Trophoblast cell (in vitro differentiated cells and primary cell): ENCODE data around the gene NTM.

ENCODE experiments used
- DNase-seq, 2 donors: peaks; one replicate each; pipeline ENCODE4 v3.0.0-alpha.2; 2016
- H2AFZ ChIP-seq: 2 replicates; pipeline ENCODE4 v1.6.1; 2013; ENCODE audit warnings: low read length, moderate library complexity, mild to moderate bottlenecking; ENCODE audit not compliant: insufficient read depth, poor library complexity
- H2AK5ac ChIP-seq: 2 replicates; pipeline ENCODE4 v1.6.1; 2013; ENCODE audit warnings: mild to moderate bottlenecking, low read length
- H2BK120ac ChIP-seq: 2 replicates; pipeline ENCODE4 v1.6.1; 2013; ENCODE audit warnings: low read length, mild to moderate bottlenecking, moderate library complexity; ENCODE audit not compliant: insufficient read depth, poor library complexity
- H2BK12ac ChIP-seq: 2 replicates; pipeline ENCODE4 v1.6.1; 2013; ENCODE audit warnings: mild to moderate bottlenecking, low read length, moderate library complexity
- H2BK5ac ChIP-seq: 2 replicates; pipeline ENCODE4 v1.6.1; 2013; ENCODE audit warnings: low read length, low read depth, moderate library complexity, mild to moderate bottlenecking; ENCODE audit not compliant: poor library complexity
- H3K14ac ChIP-seq: 2 replicates; pipeline ENCODE4 v1.6.1; 2013; ENCODE audit warnings: mild to moderate bottlenecking, low read length
- H3K18ac ChIP-seq: 2 replicates; pipeline ENCODE4 v1.6.1; 2013; ENCODE audit warnings: mild to moderate bottlenecking, low read length
- H3K23ac ChIP-seq: 2 replicates; pipeline ENCODE4 v1.6.1; 2013; ENCODE audit warnings: low read length
- H3K27ac ChIP-seq: 2 replicates; pipeline ENCODE4 v1.5.1; 2013; ENCODE audit warnings: low read depth, mild to moderate bottlenecking, inconsistent platforms, low read length, moderate library complexity
- H3K27me3 ChIP-seq: 2 replicates; pipeline ENCODE4 v1.6.1; 2013; ENCODE audit warnings: inconsistent platforms, mild to moderate bottlenecking, low read length, moderate library complexity; ENCODE audit not compliant: insufficient read depth
- H3K36me3 ChIP-seq, 2 experiments: 1 replicate in 1 of 2; 2 replicates in 1 of 2; pipeline ENCODE4 v1.6.1; 2013; ENCODE audit warnings: low read length in 2 of 2, mild to moderate bottlenecking in 2 of 2, moderate library complexity in 1 of 2; ENCODE audit not compliant: insufficient read depth in 2 of 2, control insufficient read depth in 1 of 2
- H3K4ac ChIP-seq: 2 replicates; pipeline ENCODE4 v1.6.1; 2013; ENCODE audit warnings: low read depth, mild to moderate bottlenecking, low read length, moderate library complexity
- H3K4me1 ChIP-seq, 2 experiments: 1 replicate in 1 of 2; 2 replicates in 1 of 2; pipeline ENCODE4 v1.6.1; 2013; ENCODE audit warnings: low read length in 2 of 2, mild to moderate bottlenecking in 2 of 2, moderate library complexity in 1 of 2; ENCODE audit not compliant: insufficient read depth in 2 of 2, control insufficient read depth in 1 of 2
- H3K4me2 ChIP-seq: 2 replicates; pipeline ENCODE4 v1.6.1; 2013; ENCODE audit warnings: inconsistent platforms, mild to moderate bottlenecking, low read length, moderate library complexity
- H3K4me3 ChIP-seq: 2 replicates; pipeline ENCODE4 v1.5.1; 2013; ENCODE audit warnings: mild to moderate bottlenecking, low read depth, low read length, inconsistent platforms
- H3K79me1 ChIP-seq: one replicate; pipeline ENCODE4 v1.6.1; 2013; ENCODE audit warnings: low read length
- H3K79me2 ChIP-seq: 2 replicates; pipeline ENCODE4 v1.6.1; 2013; ENCODE audit warnings: low read length, mild to moderate bottlenecking; ENCODE audit not compliant: control insufficient read depth, insufficient read depth, poor library complexity
- H3K9ac ChIP-seq: 2 replicates; pipeline ENCODE4 v1.6.1; 2013; ENCODE audit warnings: mild to moderate bottlenecking, low read length
- H3K9me3 ChIP-seq: 2 replicates; pipeline ENCODE4 v1.6.1; 2013; ENCODE audit warnings: low read depth, mild to moderate bottlenecking, control low read depth, inconsistent platforms, low read length; ENCODE audit not compliant: insufficient read depth
- H4K12ac ChIP-seq: 2 replicates; pipeline ENCODE4 v1.6.1; 2013; ENCODE audit warnings: low read depth, mild to moderate bottlenecking, low read length, moderate library complexity
- H4K8ac ChIP-seq: 2 replicates; pipeline ENCODE4 v1.6.1; 2013; ENCODE audit warnings: low read depth, mild to moderate bottlenecking, low read length, moderate library complexity
- H4K91ac ChIP-seq: one replicate; pipeline ENCODE4 v1.6.1; 2013; ENCODE audit warnings: low read depth, mild to moderate bottlenecking, low read length, moderate library complexity
- WGBS: extraction: QIAGEN DNeasy Blood & Tissue Kit; methylation state at CpG from one replicate; pipeline ENCODE4 v1.1.7; 2013; ENCODE audit warnings: missing lambda C conversion rate; ENCODE audit not compliant: insufficient read length, insufficient coverage; ENCODE audit errors: extremely low coverage; 5-methylcytosine and 5-hydroxymethylcytosine counted together

The NTM gene

DNA sequence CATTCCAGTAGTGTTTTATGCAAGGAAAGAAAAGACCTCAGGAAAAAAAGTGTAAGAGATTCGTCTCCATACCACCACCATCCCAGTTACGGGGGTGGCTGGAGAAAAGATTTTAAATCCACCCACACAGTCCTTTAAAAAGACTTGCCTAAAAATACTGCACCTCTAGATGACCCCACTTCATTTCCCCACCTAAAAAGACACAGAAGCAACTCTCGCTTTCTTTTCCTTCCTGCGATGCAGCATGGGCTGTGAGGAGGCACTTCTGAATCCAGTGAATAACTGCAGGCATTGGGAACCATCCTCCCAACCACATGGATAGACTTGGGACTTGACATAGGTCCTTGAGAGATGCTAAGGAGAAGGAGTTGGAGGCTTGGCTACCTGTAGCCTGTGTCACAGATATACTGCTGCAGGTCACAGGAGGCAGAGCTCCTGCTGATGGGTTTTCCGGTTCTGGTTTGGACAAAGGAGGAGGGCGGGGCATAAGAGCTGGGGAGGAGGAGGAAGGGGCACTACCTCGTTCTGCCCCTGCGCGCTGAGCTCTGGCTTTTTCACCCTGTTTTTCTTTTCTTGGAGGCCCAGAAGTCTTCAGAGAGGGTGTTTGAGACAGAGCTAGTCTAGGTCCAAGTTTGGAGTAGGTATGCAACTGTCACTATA lies 285.9 kb downstream of the NTM start:
- WGBS = no CpG with 5 or more reads among the region's 9 CpGs
- Histone ChIP-seq H2BK12ac (no peak overlapping the region), H2AK5ac (no peak overlapping the region), H3K23ac (no peak overlapping the region), H3K18ac (no peak overlapping the region), H2BK120ac (no peak overlapping the region), H4K8ac (no peak overlapping the region), H3K27me3 (no peaks in the 10 kb centered on the region), H4K91ac (no peak overlapping the region), H4K12ac (no peak overlapping the region), H3K4ac (no peak overlapping the region), H3K4me1 (peaks cover 9 to 10% of the 10 kb centered on the region in 2 experiments), H3K36me3 (no peaks in the 10 kb centered on the region), H3K27ac (no peak overlapping the region), H3K14ac (no peak overlapping the region), H3K79me2 (no peaks in the 10 kb centered on the region), H2BK5ac (no peak overlapping the region), H2AFZ (no peak overlapping the region), H3K4me3 (no peak overlapping the region), H3K9ac (no peak overlapping the region), H3K9me3 (peaks cover 2% of the 10 kb centered on the region), H3K4me2 (no peak overlapping the region), H3K79me1 (no peaks in the 10 kb centered on the region)
- DNase-seq = no peak

DNA sequence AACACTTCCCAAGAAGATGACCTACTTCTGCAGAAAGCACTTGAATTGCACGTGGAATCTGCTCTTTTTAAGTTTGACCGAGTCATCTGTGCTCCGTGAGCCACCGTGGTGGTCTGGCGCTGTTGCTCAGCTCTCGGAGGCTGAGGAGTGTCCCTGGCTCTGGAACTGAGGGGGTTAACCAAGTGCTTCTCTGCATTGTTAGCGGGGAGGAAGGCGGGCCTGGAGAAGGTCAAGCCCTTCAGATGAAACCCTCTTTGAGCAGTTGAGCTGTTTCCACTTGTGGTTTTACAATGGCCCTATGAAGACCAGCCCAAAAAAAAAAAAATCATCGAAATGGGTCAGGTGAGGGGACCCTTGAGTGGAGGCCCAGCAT lies 286.4 kb downstream of the NTM start:
- H3K4me2 ChIP-seq = no peak overlapping the region
- no peak overlapping the region for H2BK5ac ChIP-seq
- H2BK120ac ChIP-seq = no peak overlapping the region
- H2BK12ac ChIP-seq = no peak overlapping the region
- H2AFZ ChIP-seq = no peak overlapping the region
- no peaks in the 10 kb centered on the region for H3K79me1 ChIP-seq
- H3K27me3 ChIP-seq = no peaks in the 10 kb centered on the region
- no peak overlapping the region for H3K4ac ChIP-seq
- H4K91ac ChIP-seq = no peak overlapping the region
- no CpG with 5 or more reads among the region's 9 CpGs for WGBS
- H3K4me1 ChIP-seq = peaks cover 9 to 10% of the 10 kb centered on the region in 2 experiments
- peaks cover 2% of the 10 kb centered on the region for H3K9me3 ChIP-seq
- no peak overlapping the region for H2AK5ac ChIP-seq
- H3K4me3 ChIP-seq = no peak overlapping the region
- H3K14ac ChIP-seq = no peak overlapping the region
- H3K18ac ChIP-seq = no peak overlapping the region
- no peak for DNase-seq
- no peak overlapping the region for H3K9ac ChIP-seq
- no peaks in the 10 kb centered on the region for H3K36me3 ChIP-seq
- H4K12ac ChIP-seq = no peak overlapping the region
- H3K27ac ChIP-seq = no peak overlapping the region
- H3K23ac ChIP-seq = no peak overlapping the region
- H3K79me2 ChIP-seq = no peaks in the 10 kb centered on the region
- H4K8ac ChIP-seq = no peak overlapping the region

DNA sequence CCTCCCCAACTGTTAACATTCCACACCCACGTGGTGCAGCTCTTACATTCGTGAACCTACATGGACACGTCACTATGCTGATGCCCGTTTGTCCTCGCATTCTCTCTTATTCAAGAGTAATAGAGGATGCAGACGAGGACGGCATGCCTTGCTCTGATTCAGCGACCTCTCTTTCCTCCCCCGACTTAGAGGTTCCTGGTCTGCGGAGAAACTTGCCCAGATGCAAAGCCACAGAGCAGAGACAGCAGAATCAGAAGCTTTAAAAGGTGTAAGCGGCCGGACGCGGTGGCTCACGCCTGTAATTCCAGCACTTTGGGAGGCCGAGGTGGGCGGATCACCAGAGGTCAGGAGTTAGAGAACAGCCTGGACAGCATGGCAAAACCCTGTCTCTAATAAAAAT lies 288.0 kb downstream of the NTM start:
- Histone ChIP-seq H4K12ac (no peak overlapping the region), H3K27me3 (no peaks in the 10 kb centered on the region), H2AFZ (no peak overlapping the region), H3K9ac (no peak overlapping the region), H2AK5ac (no peak overlapping the region), H3K79me2 (no peaks in the 10 kb centered on the region), H3K79me1 (no peaks in the 10 kb centered on the region), H3K27ac (no peak overlapping the region), H4K8ac (no peak overlapping the region), H3K9me3 (peaks cover 1% of the 10 kb centered on the region), H3K36me3 (no peaks in the 10 kb centered on the region), H4K91ac (no peak overlapping the region), H3K4me2 (no peak overlapping the region), H2BK120ac (no peak overlapping the region), H3K18ac (no peak overlapping the region), H3K4me3 (no peak overlapping the region), H3K14ac (no peak overlapping the region), H3K4ac (no peak overlapping the region), H3K4me1 (peaks cover 17 to 18% of the 10 kb centered on the region in 2 experiments), H3K23ac (no peak overlapping the region), H2BK12ac (no peak overlapping the region), H2BK5ac (no peak overlapping the region)
- no peak for DNase-seq
- no CpG with 5 or more reads among the region's 17 CpGs for WGBS

DNA sequence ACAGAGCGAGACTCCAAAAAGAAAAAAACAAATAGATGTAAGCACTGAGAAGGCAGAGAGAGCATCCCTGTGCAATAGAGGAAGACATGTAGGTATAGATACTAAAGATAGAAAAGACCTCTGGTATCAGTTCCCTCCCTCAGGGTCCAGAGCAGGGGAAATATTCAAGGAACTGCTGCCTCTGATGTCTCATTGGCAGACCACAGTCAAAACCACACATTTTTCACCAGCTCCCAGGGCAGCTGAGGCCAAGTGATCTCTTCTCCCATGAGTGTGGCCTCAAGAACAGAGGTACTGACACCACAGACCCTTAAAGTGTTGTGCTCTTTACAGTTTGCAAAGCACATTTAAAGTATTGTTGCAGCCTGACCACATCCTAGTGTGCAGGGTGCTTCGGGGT lies 288.5 kb downstream of the NTM start:
- DNase-seq = no peak
- Histone ChIP-seq H3K79me2 (no peaks in the 10 kb centered on the region), H3K4me2 (no peak overlapping the region), H2AFZ (no peak overlapping the region), H2AK5ac (no peak overlapping the region), H2BK120ac (no peak overlapping the region), H3K23ac (no peak overlapping the region), H2BK12ac (no peak overlapping the region), H3K9me3 (no peaks in the 10 kb centered on the region), H4K91ac (no peak overlapping the region), H3K4me1 (peaks cover 17 to 18% of the 10 kb centered on the region in 2 experiments), H3K79me1 (no peaks in the 10 kb centered on the region), H3K18ac (no peak overlapping the region), H3K4me3 (no peak overlapping the region), H3K36me3 (no peaks in the 10 kb centered on the region), H3K14ac (no peak overlapping the region), H3K9ac (no peak overlapping the region), H2BK5ac (no peak overlapping the region), H3K4ac (no peak overlapping the region), H4K12ac (no peak overlapping the region), H3K27ac (no peak overlapping the region), H4K8ac (no peak overlapping the region), H3K27me3 (no peaks in the 10 kb centered on the region)
- WGBS = no CpG with 5 or more reads among the region's 2 CpGs
